Measurements from ENCODE around the gene DIP2C.
"Not testable (repeated sequence)": the region's sequence is repeated elsewhere in the genome, so short reads cannot be mapped to it uniquely, and the experiment has no call there.

The DIP2C gene

GRCh38 chr10:625333-625696 is 64.2 kb downstream of the DIP2C start:
- DNase-seq, result no peak

GRCh38 chr10:624605-625332 is 64.7 kb downstream of the DIP2C start:
- DNase-seq, result no peak

GRCh38 chr10:624312-624604 is 65.2 kb downstream of the DIP2C start:
- DNase-seq, result no peak

- no peak for DNase-seq
Measured at GRCh38 chr10:623477-624311, 65.8 kb downstream of the DIP2C start.

GRCh38 chr10:623014-623413 is 66.5 kb downstream of the DIP2C start:
- no peak for DNase-seq

GRCh38 chr10:621981-622740 is 67.3 kb downstream of the DIP2C start:
- DNase-seq, result no peak

- DNase-seq, result no peak
Measured at GRCh38 chr10:621513-621912, 68.0 kb downstream of the DIP2C start.

- DNase-seq, result no peak
Measured at GRCh38 chr10:620971-621370, 68.5 kb downstream of the DIP2C start.

- no peak for DNase-seq
Measured at GRCh38 chr10:620417-620816, 69.1 kb downstream of the DIP2C start.

GRCh38 chr10:619710-620109 is 69.8 kb downstream of the DIP2C start:
- DNase-seq, result no peak

- no peak for DNase-seq
Measured at GRCh38 chr10:618229-618989, 71.1 kb downstream of the DIP2C start.

- DNase-seq, result no peak
Measured at GRCh38 chr10:617471-617870, 72.0 kb downstream of the DIP2C start.

GRCh38 chr10:615583-616152 is 73.8 kb downstream of the DIP2C start:
- no peak for DNase-seq

GRCh38 chr10:614790-615582 is 74.5 kb downstream of the DIP2C start:
- DNase-seq, result no peak

GRCh38 chr10:614139-614711 is 75.2 kb downstream of the DIP2C start:
- DNase-seq, result no peak

- DNase-seq, result no peak
Measured at GRCh38 chr10:613271-614138, 76.0 kb downstream of the DIP2C start.

GRCh38 chr10:612696-613095 is 76.8 kb downstream of the DIP2C start:
- no peak for DNase-seq

- not testable (repeated sequence) for DNase-seq
Measured at GRCh38 chr10:610642-611305, 78.7 kb downstream of the DIP2C start.

- DNase-seq, result no peak
Measured at GRCh38 chr10:609868-610545, 79.5 kb downstream of the DIP2C start.
